GM18511 (cell line): ENCODE measurements around the gene PRRX1.

ENCODE experiments used
- ATAC-seq: cut with Tn5 transposase; IDR thresholded peaks from one replicate; pipeline ENCODE4 v1.9.1; 2021; ENCODE audit warnings: mild to moderate bottlenecking, moderate library complexity; ENCODE audit not compliant: unreplicated experiment

Gene PRRX1

DNA sequence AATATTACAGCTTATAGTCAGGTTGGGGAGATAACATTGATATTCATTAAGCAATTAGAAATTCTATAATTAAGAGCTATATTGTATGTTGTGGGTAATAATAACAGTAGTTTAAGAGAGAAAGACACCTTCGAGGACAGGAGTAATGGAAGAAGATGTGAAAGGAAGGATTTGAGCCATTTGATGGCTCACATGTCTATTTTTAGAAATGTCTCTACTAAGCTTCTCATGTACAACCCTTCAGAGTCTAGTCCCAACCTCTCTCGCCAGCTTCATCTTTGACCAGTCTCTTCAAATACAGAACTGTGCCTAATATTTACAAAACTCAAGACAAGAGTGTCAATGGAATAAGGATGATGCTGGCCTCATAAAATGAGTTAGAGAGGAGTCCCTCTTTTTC, 95.1 kb downstream of the PRRX1 start:
- no peak for ATAC-seq

GRCh38 chr1:170765279-170765678, 101.3 kb downstream of the PRRX1 start:
- ATAC-seq, result no peak

DNA sequence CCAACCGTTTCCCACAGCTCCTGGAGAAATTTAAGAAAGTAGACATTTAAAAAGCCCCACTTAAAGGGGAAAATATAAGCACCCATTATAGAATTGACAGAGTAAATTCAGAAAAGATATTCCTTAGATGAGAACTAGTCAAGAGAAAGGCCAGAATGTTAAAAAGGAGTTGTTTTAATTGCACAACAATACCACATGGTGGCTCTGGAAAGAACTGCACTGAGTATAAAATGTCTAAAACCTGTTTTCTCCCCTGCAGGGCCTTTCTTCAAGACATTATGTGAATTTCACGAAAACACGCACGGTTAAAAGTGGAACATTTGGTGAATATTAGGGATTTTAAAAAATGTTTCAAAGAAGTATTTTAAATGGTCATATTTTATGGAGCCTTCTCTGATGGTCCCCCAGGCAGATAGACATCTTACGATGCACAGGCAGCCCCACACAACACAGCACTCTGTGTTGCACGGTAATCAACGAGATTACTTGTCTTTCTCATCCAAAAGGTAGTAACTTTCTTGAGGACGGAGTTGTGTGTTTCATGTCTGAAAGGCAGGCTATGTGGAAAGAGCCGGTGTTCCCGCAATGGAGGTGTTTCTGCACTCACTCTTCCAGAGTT, 101.9 kb downstream of the PRRX1 start:
- ATAC-seq, result no peak

GRCh38 chr1:170768929-170769328, 105.0 kb downstream of the PRRX1 start:
- no peak for ATAC-seq

DNA sequence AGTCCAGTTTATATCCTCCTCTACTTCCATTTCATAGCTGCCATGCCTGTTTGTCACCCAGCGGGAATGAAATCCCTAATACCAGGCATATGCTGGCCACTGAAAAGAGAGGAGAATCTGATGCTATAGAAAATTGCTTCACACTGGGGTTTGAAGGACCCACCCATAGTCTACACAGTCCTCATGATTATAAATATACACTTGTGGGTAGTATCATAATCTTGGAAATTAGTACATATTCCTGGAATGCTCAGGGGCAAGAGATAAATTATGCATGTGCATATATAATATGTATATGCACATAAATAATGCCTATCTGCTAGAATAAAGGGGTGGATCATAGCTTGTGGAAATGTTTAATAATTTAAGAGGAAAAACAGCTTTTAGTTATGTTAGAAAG, 105.8 kb downstream of the PRRX1 start:
- no peak for ATAC-seq

GRCh38 chr1:170770254-170770653, 106.3 kb downstream of the PRRX1 start:
- ATAC-seq, result no peak

GRCh38 chr1:170776252-170776651, 112.3 kb downstream of the PRRX1 start:
- no peak for ATAC-seq

GRCh38 chr1:170776777-170777176, 112.8 kb downstream of the PRRX1 start:
- ATAC-seq, result no peak
